Chondrocyte (in vitro differentiated cells): Measurements from ENCODE around the gene LOX. TPM values are rescaled to one million over a fixed set of nuclear protein-coding genes. Genes with fewer than 3 reads are reported as not detected.
A peak's percentile ranks its signal among the peaks of the same experiment; 100 is the strongest.

ENCODE experiments used
- DNase-seq: peaks from one replicate; pipeline ENCODE4 v3.0.0; 2021; ENCODE audit warnings: mixed read lengths, low spot score
- H3K27ac Mint-ChIP-seq: one replicate; pipeline ENCODE4 v1.8.0; 2021; ENCODE audit warnings: mild to moderate bottlenecking, moderate library complexity, mixed read lengths; ENCODE audit not compliant: unreplicated experiment
- H3K27me3 Mint-ChIP-seq: 2 replicates; pipeline ENCODE4 v1.8.0; 2021; ENCODE audit warnings: low read depth, mixed read lengths
- H3K36me3 Mint-ChIP-seq: 2 replicates; pipeline ENCODE4 v1.8.0; 2021; ENCODE audit warnings: low read depth, mixed read lengths
- H3K4me1 Mint-ChIP-seq: 2 replicates; pipeline ENCODE4 v1.8.0; 2021; ENCODE audit warnings: low read depth, mild to moderate bottlenecking, mixed read lengths
- H3K4me3 Mint-ChIP-seq: one replicate; pipeline ENCODE4 v1.8.0; 2021; ENCODE audit warnings: mild to moderate bottlenecking, moderate library complexity, mixed read lengths; ENCODE audit not compliant: unreplicated experiment
- H3K9me3 Mint-ChIP-seq: 2 replicates; pipeline ENCODE4 v1.8.0; 2021; ENCODE audit warnings: low read depth, mixed read lengths
- CTCF ChIP-seq: fragments of 200-600 bp; sonication (generic); IDR thresholded peaks from 2 replicates; pipeline ENCODE4 v1.5.0; 2021; ENCODE audit warnings: antibody characterized with exemption, mild to moderate bottlenecking, moderate library complexity
- total RNA-seq: library from RNA; stranded (reverse); gene quantifications from 3 replicates; pipeline ENCODE4 v1.2.1, GENCODE V29; 2021

Gene LOX
- total RNA-seq, 1 donor from 2014 or later, result 615 TPM

DNA sequence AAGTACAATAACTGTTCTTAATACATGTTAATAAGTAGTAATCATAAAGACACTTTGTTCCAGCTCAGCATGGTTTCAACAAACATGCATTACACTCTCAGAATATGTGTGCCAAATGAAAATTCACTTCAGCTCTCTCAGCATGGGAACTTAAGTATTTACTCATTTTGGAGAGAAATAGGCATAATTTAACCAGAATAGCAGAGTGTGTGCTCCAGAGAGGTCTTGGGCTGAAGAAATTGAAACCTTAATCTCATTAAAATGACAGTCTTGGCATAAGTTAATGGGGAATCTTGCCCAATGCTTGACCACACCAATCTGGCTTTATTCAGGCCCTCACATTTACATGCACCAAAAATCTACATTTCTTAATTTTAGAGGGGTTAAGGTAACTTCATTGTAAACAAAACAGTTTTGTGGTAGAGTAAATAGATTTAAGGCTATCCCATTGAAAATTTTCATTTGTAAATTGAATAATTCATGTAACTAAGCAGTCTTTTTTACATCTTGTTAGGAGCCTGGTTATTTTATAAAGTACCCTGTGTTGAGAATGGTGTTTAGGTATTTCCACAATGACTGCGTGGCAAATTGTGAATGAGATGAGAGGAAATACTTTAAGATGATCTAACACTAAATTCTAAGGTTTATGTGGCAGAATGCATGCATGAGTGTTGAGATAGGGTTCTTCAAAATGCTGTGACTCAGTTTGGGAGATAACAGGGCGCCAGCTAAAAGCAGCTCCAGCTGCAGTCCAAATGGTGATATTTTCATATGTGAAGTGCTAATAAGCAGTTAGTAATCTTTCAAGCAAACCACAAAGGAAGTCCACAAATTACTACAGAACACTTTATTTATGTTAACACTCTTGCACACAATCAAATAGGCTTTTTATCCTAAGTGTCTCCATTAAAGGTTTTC lies 11.3 kb upstream of the LOX start:
- no peak overlapping the region for H3K27ac Mint-ChIP-seq
- DNase-seq, result no peak
- H3K27me3 Mint-ChIP-seq, result no peaks in the 10 kb centered on the region
- TF ChIP-seq CTCF, result no peak
- peaks cover 42% of the 10 kb centered on the region for H3K4me1 Mint-ChIP-seq
- no peaks in the 10 kb centered on the region for H3K36me3 Mint-ChIP-seq
- H3K9me3 Mint-ChIP-seq, result no peaks in the 10 kb centered on the region
- no peak overlapping the region for H3K4me3 Mint-ChIP-seq

GRCh38 chr5:122085041-122085440 lies 7.0 kb upstream of the LOX start:
- Mint-ChIP-seq H3K9me3 (no peaks in the 10 kb centered on the region), H3K27me3 (no peaks in the 10 kb centered on the region), H3K4me1 (peaks cover 33% of the 10 kb centered on the region), H3K27ac (no peak overlapping the region), H3K36me3 (no peaks in the 10 kb centered on the region), H3K4me3 (no peak overlapping the region)
- DNase-seq, result no peak
- TF ChIP-seq CTCF, result no peak

DNA sequence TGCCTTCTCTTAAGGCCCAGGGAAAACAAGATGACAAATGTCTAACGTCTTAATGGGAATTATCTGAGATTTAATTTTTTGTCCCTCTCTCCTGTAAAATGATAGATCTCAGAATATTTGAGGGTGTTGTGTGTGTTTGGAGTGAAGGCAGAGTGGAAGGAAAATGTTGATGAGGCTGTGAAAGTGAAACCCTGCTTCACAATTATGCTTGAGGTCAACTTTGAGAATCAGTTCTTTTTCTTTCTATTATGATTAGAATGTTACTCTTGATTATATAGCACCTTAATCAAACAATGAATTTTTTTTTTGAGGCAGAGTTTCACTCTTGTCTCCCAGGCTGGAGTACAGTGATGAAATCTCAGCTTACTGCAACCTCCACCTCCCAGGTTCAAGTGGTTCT lies 5.5 kb upstream of the LOX start:
- no peaks in the 10 kb centered on the region for H3K27me3 Mint-ChIP-seq
- no peak overlapping the region for H3K27ac Mint-ChIP-seq
- no peak for TF ChIP-seq CTCF
- H3K4me1 Mint-ChIP-seq, result peaks cover 31% of the 10 kb centered on the region
- no peaks in the 10 kb centered on the region for H3K9me3 Mint-ChIP-seq
- no peak overlapping the region for H3K4me3 Mint-ChIP-seq
- no peaks in the 10 kb centered on the region for H3K36me3 Mint-ChIP-seq
- DNase-seq, result no peak

DNA sequence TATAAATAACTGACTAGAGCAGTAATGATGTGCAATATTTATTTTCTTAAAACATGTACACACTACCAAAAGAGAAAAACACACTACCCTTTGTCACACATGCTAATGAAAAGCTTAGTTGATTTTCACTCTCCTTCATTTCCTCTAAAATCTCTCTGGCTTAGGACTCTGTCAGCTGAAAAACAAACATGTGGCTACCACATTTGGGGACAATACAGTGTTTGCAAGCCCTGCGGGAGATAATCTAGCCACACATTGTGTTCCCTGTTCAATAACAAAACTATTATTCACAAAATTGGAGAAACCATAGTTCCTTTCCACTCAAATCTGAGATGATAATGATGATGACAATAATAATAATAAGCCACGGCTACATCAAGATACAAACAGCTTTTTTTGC lies 3.5 kb upstream of the LOX start:
- no peak for DNase-seq
- Mint-ChIP-seq H3K9me3 (no peaks in the 10 kb centered on the region), H3K27ac (peak overlapping the region; percentile 58), H3K4me1 (peaks cover 33% of the 10 kb centered on the region), H3K4me3 (no peak overlapping the region), H3K36me3 (peaks cover under 1% of the 10 kb centered on the region), H3K27me3 (no peaks in the 10 kb centered on the region)
- no peak for TF ChIP-seq CTCF

DNA sequence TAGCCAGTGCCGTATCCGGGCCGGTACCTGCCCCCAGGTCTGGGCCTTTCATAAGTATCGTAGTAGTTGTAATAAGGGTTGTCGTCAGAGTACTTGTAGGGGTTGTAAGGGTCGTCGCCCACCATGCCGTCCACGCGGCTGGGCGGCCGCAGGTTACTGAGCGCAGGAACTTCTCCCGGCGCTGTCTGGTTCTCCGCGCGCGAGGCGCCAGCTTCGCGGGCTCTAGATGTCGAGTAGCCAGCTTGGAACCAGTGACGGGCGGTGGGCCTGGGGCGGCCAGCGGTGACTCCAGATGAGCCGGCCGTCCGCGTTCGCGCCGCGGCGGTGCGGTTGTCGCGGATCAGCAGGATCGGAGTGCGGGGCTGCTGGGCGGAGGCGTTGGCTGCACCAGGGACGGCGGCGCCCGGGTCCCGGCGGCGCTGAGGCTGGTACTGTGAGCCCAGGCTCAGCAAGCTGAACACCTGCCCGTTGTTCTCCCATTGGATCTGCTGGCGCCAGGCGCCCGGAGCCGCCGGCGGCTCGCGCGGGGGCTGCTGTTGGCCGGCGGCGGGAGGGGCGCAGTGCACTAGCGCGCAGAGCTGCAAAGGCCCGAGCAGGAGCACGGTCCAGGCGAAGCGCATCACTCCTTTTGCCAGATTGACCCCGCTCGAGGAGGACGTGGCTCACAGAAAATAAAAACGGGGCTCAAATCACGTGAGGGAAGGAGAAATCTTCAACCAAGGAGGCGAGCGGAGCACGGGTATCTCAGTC lies 518 bp downstream of the LOX start:
- Mint-ChIP-seq H3K27ac (peak overlapping the region; percentile 95), H3K36me3 (peaks cover 23% of the 10 kb centered on the region), H3K9me3 (no peaks in the 10 kb centered on the region), H3K27me3 (no peaks in the 10 kb centered on the region), H3K4me1 (peaks cover 58% of the 10 kb centered on the region), H3K4me3 (peak overlapping the region; percentile 95)
- no peak for TF ChIP-seq CTCF
- DNase-seq, result peak; percentile 86
